ENCODE results near the gene RNF144B. TPM values are rescaled to one million over a fixed set of nuclear protein-coding genes. Genes with fewer than 3 reads are reported as not detected.

Gene RNF144B
- total and polyA plus RNA-seq, 2 experiments from 2014 or later = 4.2 to 9.0 TPM

DNA sequence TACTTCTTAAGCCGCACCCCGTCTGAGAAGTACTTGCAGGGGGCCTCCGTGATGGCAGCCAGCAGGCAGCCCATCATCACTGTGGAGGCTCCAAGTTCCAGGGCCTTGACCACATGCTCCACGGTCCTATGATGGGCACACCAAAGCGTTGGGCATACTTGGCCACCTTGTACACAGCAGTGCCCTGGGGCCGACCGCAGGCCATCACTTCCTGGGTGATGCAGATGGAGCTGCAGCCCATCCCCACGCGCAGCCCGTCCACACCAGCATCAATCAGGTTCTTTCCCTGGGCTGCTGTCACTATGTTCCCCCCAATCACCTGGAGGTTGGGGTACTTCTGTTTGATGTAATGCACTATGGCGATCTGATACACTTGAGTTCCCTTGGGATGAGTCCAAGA is 19.8 kb upstream of the RNF144B start:
- no peak overlapping the region for H3K4me3 ChIP-seq
- no peaks in the 10 kb centered on the region for H4K20me1 ChIP-seq (replicated peaks; ENCODE audit: insufficient read depth)
- H3K36me3 ChIP-seq (ENCODE audit: insufficient read depth) = no peaks in the 10 kb centered on the region
- H3F3A ChIP-seq (replicated peaks; ENCODE audit: low read depth) = no peaks in the 10 kb centered on the region
- ATAC-seq (no peak), DNase-seq (ENCODE audit: low spot score) (no peak)
- H3K36me3 Mint-ChIP-seq (ENCODE audit: low read depth) = peaks cover 5% of the 10 kb centered on the region; the same call in 1 of the 3 replicates
- H3K27me3 ChIP-seq (ENCODE audit: insufficient read depth) = no peaks in the 10 kb centered on the region
- peaks cover 4% of the 10 kb centered on the region for H3K27me3 Mint-ChIP-seq (ENCODE audit: insufficient read depth, low read depth, poor library complexity)
- 0 out of 2 replicates have a peak, but pooled peaks cover 5% of the 10 kb centered on the region for H3K9me2 ChIP-seq (ENCODE audit: insufficient read depth)
- H3K4me1 ChIP-seq (ENCODE audit: insufficient read depth) = no peaks in the 10 kb centered on the region
- no peak overlapping the region for H2AFZ ChIP-seq
- H3K27ac ChIP-seq (ENCODE audit: low read depth) = no peak overlapping the region
- H3K79me2 ChIP-seq (replicated peaks; ENCODE audit: insufficient read depth) = no peaks in the 10 kb centered on the region
- H3K4me3 Mint-ChIP-seq = no peak overlapping the region
- no peaks in the 10 kb centered on the region for H3K9me3 Mint-ChIP-seq
- H3K4me2 ChIP-seq = no peak overlapping the region
- no peaks in the 10 kb centered on the region for H3K4me1 Mint-ChIP-seq
- H3K27ac Mint-ChIP-seq = no peak overlapping the region
- TF ChIP-seq STAT1 (IDR thresholded peaks at IDR 0.05; ENCODE audit: unreplicated experiment) (no peak), EZH2phosphoT487 (IDR thresholded peaks at IDR 0.05; ENCODE audit: unreplicated experiment) (no peak), POLR2AphosphoS5 (IDR thresholded peaks at IDR 0.05; ENCODE audit: low read depth) (no peak), ZNF114 (CRISPR knock-in tag; IDR thresholded peaks at IDR 0.05) (no peak), ZNF331 (CRISPR knock-in tag; IDR thresholded peaks at IDR 0.05; ENCODE audit: low read depth) (no peak)
- TF ChIP-seq, protein P1, sequence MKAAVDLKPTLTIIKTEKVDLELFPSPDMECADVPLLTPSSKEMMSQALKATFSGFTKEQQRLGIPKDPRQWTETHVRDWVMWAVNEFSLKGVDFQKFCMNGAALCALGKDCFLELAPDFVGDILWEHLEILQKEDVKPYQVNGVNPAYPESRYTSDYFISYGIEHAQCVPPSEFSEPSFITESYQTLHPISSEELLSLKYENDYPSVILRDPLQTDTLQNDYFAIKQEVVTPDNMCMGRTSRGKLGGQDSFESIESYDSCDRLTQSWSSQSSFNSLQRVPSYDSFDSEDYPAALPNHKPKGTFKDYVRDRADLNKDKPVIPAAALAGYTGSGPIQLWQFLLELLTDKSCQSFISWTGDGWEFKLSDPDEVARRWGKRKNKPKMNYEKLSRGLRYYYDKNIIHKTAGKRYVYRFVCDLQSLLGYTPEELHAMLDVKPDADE (IDR thresholded peaks at IDR 0.05) = no peak
- TF ChIP-seq, protein P2, sequence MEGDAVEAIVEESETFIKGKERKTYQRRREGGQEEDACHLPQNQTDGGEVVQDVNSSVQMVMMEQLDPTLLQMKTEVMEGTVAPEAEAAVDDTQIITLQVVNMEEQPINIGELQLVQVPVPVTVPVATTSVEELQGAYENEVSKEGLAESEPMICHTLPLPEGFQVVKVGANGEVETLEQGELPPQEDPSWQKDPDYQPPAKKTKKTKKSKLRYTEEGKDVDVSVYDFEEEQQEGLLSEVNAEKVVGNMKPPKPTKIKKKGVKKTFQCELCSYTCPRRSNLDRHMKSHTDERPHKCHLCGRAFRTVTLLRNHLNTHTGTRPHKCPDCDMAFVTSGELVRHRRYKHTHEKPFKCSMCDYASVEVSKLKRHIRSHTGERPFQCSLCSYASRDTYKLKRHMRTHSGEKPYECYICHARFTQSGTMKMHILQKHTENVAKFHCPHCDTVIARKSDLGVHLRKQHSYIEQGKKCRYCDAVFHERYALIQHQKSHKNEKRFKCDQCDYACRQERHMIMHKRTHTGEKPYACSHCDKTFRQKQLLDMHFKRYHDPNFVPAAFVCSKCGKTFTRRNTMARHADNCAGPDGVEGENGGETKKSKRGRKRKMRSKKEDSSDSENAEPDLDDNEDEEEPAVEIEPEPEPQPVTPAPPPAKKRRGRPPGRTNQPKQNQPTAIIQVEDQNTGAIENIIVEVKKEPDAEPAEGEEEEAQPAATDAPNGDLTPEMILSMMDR (conservative IDR thresholded peaks at IDR 0.05; ENCODE audit: low read depth in 2 of 2) = no peak

DNA sequence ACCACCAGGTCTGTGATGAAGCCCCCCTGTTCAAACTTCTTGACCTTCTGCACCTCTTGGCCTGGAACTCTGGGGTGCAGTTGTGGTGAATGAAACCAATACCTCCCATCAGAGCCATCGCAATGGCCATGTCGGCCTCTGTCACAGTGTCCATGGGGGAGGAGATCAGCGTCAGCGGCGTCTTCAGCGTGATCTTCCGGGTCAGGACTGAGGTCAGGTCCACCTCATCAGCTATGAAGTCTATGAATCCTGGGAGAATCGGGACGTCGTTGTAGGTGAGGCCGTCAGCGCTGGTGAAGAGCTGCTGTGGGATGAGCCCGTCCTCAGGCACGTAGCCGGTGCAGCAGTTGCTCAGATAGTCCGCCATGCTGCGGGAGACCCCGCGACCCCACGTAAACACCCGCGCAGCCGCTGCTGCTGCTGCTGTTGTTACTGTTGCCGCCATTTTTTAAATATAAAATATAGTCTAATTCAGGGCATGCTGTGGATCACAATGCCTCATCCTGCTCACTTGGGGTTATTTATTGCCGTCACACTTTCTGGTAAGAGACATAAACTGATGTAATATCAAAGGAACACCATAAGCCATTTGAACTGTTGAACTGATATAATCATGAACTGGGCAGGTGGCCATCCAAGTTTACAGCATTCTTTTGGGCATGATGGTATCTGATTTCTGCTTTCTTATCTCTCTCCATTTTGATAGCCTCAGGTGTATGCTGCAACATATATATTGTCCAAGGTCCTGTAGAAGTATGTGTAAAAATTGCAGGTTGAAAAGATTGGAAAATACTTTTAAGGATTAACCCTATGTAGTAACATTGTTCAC is 18.7 kb upstream of the RNF144B start:
- Histone ChIP-seq H3K79me2 (replicated peaks; ENCODE audit: insufficient read depth) (no peaks in the 10 kb centered on the region), H3F3A (replicated peaks; ENCODE audit: low read depth) (no peaks in the 10 kb centered on the region), H4K20me1 (replicated peaks; ENCODE audit: insufficient read depth) (no peaks in the 10 kb centered on the region), H3K4me1 (ENCODE audit: insufficient read depth) (no peaks in the 10 kb centered on the region), H2AFZ (no peak overlapping the region), H3K4me2 (no peak overlapping the region), H3K27ac (ENCODE audit: low read depth) (no peak overlapping the region), H3K9me2 (ENCODE audit: insufficient read depth) (0 out of 2 replicates have a peak, but pooled peaks cover 5% of the 10 kb centered on the region), H3K36me3 (ENCODE audit: insufficient read depth) (no peaks in the 10 kb centered on the region), H3K27me3 (ENCODE audit: insufficient read depth) (no peaks in the 10 kb centered on the region), H3K4me3 (no peak overlapping the region)
- Mint-ChIP-seq H3K4me3 (no peak overlapping the region), H3K36me3 (ENCODE audit: low read depth) (peaks cover 5% of the 10 kb centered on the region; the same call in 1 of the 3 replicates), H3K27ac (no peak overlapping the region), H3K9me3 (no peaks in the 10 kb centered on the region), H3K27me3 (ENCODE audit: insufficient read depth, low read depth, poor library complexity) (peaks cover 4% of the 10 kb centered on the region), H3K4me1 (no peaks in the 10 kb centered on the region)
- ATAC-seq (no peak), DNase-seq (ENCODE audit: low spot score) (no peak)
- TF ChIP-seq CREB1 (CRISPR knock-in tag; IDR thresholded peaks at IDR 0.05; ENCODE audit: low read depth) (no peak), POLR2AphosphoS5 (IDR thresholded peaks at IDR 0.05; ENCODE audit: low read depth) (no peak), EZH2phosphoT487 (IDR thresholded peaks at IDR 0.05; ENCODE audit: unreplicated experiment) (no peak), NANOG (IDR thresholded peaks at IDR 0.05; ENCODE audit: borderline replicate concordance) (no peak), ZNF331 (CRISPR knock-in tag; IDR thresholded peaks at IDR 0.05; ENCODE audit: low read depth) (no peak)
- TF ChIP-seq, protein P3, sequence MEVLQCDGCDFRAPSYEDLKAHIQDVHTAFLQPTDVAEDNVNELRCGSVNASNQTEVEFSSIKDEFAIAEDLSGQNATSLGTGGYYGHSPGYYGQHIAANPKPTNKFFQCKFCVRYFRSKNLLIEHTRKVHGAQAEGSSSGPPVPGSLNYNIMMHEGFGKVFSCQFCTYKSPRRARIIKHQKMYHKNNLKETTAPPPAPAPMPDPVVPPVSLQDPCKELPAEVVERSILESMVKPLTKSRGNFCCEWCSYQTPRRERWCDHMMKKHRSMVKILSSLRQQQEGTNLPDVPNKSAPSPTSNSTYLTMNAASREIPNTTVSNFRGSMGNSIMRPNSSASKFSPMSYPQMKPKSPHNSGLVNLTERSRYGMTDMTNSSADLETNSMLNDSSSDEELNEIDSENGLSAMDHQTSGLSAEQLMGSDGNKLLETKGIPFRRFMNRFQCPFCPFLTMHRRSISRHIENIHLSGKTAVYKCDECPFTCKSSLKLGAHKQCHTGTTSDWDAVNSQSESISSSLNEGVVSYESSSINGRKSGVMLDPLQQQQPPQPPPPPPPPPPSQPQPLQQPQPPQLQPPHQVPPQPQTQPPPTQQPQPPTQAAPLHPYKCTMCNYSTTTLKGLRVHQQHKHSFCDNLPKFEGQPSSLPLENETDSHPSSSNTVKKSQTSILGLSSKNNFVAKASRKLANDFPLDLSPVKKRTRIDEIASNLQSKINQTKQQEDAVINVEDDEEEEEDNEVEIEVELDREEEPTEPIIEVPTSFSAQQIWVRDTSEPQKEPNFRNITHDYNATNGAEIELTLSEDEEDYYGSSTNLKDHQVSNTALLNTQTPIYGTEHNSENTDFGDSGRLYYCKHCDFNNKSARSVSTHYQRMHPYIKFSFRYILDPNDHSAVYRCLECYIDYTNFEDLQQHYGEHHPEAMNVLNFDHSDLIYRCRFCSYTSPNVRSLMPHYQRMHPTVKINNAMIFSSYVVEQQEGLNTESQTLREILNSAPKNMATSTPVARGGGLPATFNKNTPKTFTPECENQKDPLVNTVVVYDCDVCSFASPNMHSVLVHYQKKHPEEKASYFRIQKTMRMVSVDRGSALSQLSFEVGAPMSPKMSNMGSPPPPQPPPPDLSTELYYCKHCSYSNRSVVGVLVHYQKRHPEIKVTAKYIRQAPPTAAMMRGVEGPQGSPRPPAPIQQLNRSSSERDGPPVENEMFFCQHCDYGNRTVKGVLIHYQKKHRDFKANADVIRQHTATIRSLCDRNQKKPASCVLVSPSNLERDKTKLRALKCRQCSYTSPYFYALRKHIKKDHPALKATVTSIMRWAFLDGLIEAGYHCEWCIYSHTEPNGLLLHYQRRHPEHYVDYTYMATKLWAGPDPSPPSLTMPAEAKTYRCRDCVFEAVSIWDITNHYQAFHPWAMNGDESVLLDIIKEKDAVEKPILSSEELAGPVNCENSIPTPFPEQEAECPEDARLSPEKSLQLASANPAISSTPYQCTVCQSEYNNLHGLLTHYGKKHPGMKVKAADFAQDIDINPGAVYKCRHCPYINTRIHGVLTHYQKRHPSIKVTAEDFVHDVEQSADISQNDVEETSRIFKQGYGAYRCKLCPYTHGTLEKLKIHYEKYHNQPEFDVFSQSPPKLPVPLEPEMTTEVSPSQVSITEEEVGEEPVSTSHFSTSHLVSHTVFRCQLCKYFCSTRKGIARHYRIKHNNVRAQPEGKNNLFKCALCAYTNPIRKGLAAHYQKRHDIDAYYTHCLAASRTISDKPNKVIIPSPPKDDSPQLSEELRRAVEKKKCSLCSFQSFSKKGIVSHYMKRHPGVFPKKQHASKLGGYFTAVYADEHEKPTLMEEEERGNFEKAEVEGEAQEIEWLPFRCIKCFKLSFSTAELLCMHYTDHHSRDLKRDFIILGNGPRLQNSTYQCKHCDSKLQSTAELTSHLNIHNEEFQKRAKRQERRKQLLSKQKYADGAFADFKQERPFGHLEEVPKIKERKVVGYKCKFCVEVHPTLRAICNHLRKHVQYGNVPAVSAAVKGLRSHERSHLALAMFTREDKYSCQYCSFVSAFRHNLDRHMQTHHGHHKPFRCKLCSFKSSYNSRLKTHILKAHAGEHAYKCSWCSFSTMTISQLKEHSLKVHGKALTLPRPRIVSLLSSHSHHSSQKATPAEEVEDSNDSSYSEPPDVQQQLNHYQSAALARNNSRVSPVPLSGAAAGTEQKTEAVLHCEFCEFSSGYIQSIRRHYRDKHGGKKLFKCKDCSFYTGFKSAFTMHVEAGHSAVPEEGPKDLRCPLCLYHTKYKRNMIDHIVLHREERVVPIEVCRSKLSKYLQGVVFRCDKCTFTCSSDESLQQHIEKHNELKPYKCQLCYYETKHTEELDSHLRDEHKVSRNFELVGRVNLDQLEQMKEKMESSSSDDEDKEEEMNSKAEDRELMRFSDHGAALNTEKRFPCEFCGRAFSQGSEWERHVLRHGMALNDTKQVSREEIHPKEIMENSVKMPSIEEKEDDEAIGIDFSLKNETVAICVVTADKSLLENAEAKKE (CRISPR knock-in tag; IDR thresholded peaks at IDR 0.05) = no peak
